ENCODE results near the gene LYRM4.

The LYRM4 gene

DNA sequence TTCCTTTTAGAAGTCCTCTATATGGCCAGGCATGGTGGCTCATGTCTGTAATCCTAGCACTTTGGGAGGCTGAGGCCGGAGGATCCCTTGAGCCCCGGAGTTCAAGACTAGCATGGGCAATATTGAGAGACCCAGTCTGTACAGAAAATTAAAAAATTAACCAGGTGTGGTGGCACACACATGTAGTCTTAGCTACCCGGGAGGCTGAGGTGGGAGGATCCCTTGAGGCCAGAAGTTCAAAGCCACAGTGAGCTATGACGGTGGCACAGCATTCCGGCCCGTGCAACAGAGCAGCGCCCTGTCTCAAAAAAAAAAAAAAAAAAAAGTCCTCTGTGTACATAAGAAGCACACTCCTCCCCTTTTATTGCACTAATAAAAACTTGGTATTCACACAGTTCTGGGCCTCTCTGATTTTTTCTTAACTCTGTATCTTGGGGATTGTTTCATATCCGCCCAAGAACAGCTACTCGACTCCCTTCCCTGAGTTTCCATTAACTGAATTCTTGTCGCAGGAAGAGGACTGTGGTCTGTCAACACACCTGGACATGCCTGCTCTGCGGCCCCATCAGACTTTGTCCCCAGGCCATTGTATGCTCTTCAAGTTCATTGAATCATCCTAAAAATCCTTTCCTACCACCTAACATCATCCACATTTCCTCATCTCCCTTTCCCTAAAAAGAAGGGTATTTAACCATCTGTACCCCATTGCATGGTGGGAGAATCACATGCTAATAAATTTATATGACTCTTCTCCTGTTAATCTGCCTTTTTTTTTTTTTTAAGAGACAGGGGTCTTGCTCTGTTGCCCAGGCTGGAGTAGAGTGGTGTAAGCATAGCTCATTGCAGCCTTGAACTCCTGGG is 201.5 kb downstream of the LYRM4 start:
- Histone ChIP-seq H3K9me3 (ENCODE audit: control insufficient read depth, low read length) (no peaks in the 10 kb centered on the region), H3K27ac (ENCODE audit: low read depth, low read length, severe bottlenecking) (no peak overlapping the region), H3K36me3 (ENCODE audit: control insufficient read depth, insufficient read depth, low read length) (no peaks in the 10 kb centered on the region), H3K4me3 (ENCODE audit: extremely low read depth, insufficient read depth, low read length, poor library complexity, severe bottlenecking) (no peak overlapping the region), H3K4me1 (ENCODE audit: control insufficient read depth, insufficient read depth, low read length, poor library complexity, severe bottlenecking) (peaks cover 10% of the 10 kb centered on the region)
- 93 to 98% methylated on average over 9 to 10 of the region's 11 CpGs for WGBS, 2 experiments (ENCODE audit: insufficient coverage in 2 of 2)

Measured in mesodermal cell (in vitro differentiated cells).